ENCODE data around the gene TNS3.

- no peak for TF ChIP-seq POLR2A (IDR thresholded peaks at IDR 0.05; ENCODE audit: low read length)
- TF ChIP-seq GATA1 (IDR thresholded peaks at IDR 0.05; ENCODE audit: low read depth, low read length), result no peak
Observed at GRCh38 chr7:47529405-47529804, 52.5 kb downstream of the TNS3 start.
